Heart left ventricle (tissue), 16 donors: ENCODE data around the gene CCDC77. TPM values are rescaled to one million over a fixed set of nuclear protein-coding genes. Genes with fewer than 3 reads are reported as not detected.

Experiments used
- ATAC-seq, 4 donors: fragments of 200-7000 bp; cut with Tn5 transposase; one replicate each; pipeline ENCODE4 v1.9.1; 2020 to 2022; ENCODE audit warnings: moderate library complexity in 4 of 4, mild to moderate bottlenecking in 3 of 4, moderate number of reproducible peaks in 1 of 4
- DNase-seq, 5 donors: peaks; one replicate each; pipeline ENCODE4 v3.0.0-alpha.2; 2020
- H3K27ac ChIP-seq, 12 donors: fragments of 200-600 bp; sonication (generic) in 4 of 12; one replicate each; pipeline versions ENCODE4 v1.5.0 to v1.8.0; 2016 to 2022; ENCODE audit warnings: mild to moderate bottlenecking in 2 of 12
- H3K27me3 ChIP-seq, 9 donors: fragments of 200-600 bp; sonication (generic) in 2 of 9; one replicate each; pipeline versions ENCODE4 v1.5.1 to v1.8.0; 2016 to 2022; ENCODE audit warnings: mild to moderate bottlenecking in 3 of 9
- H3K36me3 ChIP-seq, 9 donors: fragments of 200-600 bp; sonication (generic) in 2 of 9; one replicate each; pipeline versions ENCODE4 v1.5.0 to v1.8.0; 2018 to 2022; ENCODE audit warnings: mild to moderate bottlenecking in 2 of 9
- H3K4me1 ChIP-seq, 12 donors: fragments of 200-600 bp; sonication (generic) in 4 of 12; one replicate each; pipeline versions ENCODE4 v1.5.0 to v1.8.0; 2016 to 2022; ENCODE audit warnings: mild to moderate bottlenecking in 3 of 12
- H3K4me3 ChIP-seq, 12 donors: fragments of 200-600 bp; sonication (generic) in 4 of 12; one replicate each; pipeline versions ENCODE4 v1.5.0 to v1.8.0; 2017 to 2022; ENCODE audit warnings: mild to moderate bottlenecking in 9 of 12, moderate library complexity in 4 of 12
- H3K9me3 ChIP-seq, 12 donors: fragments of 200-600 bp; sonication (generic) in 4 of 12; one replicate each; pipeline versions ENCODE4 v1.5.0 to v1.8.0; 2016 to 2022; ENCODE audit warnings: mild to moderate bottlenecking in 1 of 12
- POLR2A ChIP-seq, 2 donors: fragments of 450-650 bp; IDR thresholded peaks; one replicate each; pipeline ENCODE4 v1.6.1; 2017; ENCODE audit warnings: antibody characterized with exemption in 2 of 2, mild to moderate bottlenecking in 2 of 2, moderate library complexity in 2 of 2
- WGBS, 4 donors: extraction: QIAGEN DNeasy Blood & Tissue Kit in 2 of 4; methylation state at CpG; one replicate each; pipeline versions ENCODE4 v1.1.5 to v1.1.7; 2013 to 2018; 5-methylcytosine and 5-hydroxymethylcytosine counted together
- intact Hi-C, 10 donors: fragments of 100-400 bp; cut with DNase I; formaldehyde crosslinking; loops; one replicate each; pipeline versions ENCODE4 v1.11.1 to v1.14.2; 2022
- polyA plus RNA-seq, 2 donors: library from polyadenylated mRNA; stranded (reverse); fragments of 200-250 nt; gene quantifications; one replicate each; pipeline ENCODE4 v1.2.3, GENCODE V29; 2013
- total RNA-seq, 9 donors: library from RNA; depleted of rRNA in 2 of 9; stranded (reverse); fragments of >200 nt in 2 of 9; fragmentation: NEBNext Ultra II Directional in 3 of 9; extraction: Animal tissue kit (Norgen Biotek cat#: 25700) in 3 of 9; gene quantifications; one replicate each; pipeline versions ENCODE4 v1.1.0 to v1.2.4, GENCODE V29; 2016 to 2023
- TF ChIP-seq, protein P1 (sequence below), 12 donors: fragments of 200-600 bp; sonication (generic) in 4 of 12; IDR thresholded peaks; one replicate each; pipeline versions ENCODE4 v1.5.0 to v1.8.0; 2018 to 2022; ENCODE audit warnings: antibody characterized with exemption in 12 of 12, mild to moderate bottlenecking in 5 of 12
- donor health status: ischemic (EF 13 %, LVEDD 7.1; RV severe dilation, severe dysfunction).
- donor health status: healthy with polysubstance abuse.
- donor health status: DM: no; HTN: yes; CAD: no.
- donor health status: DM: no; HTN: no; CAD: no.
- donor health status: ischemic (EF 25% LVEDD 6.9; RV normal size, moderate dysfunction).
- donor health status: ischemic (EF 25% LVEDD 5.7; RV mildly dilated, moderate dysfunction).
- donor health status: healthy.
- donor health status: DM: yes; HTN: yes; CAD: no.
- donor health status: ischemic (EF 35%, LVEDD 5.7; RV mildly dilated, moderate dysfunction).
- donor health status: nonischemic (EF 11% LVEDD 7.7; RV severe dilation, severe dysfunction).
- donor health status: DM: yes; HTN: yes; CAD: no.
- donor health status: PGD.
- donor health status: ischemic (EF 29% LVEDD 5.4; RV normal size, mild dysfunction).
- donor health status: nonischemic (EF 23%, LVEDD 6.1; RV moderate dilation, normal function).

CCDC77 gene
- total and polyA plus RNA-seq, 11 donors = 1.3 to 4.6 (median 2.9) TPM

DNA sequence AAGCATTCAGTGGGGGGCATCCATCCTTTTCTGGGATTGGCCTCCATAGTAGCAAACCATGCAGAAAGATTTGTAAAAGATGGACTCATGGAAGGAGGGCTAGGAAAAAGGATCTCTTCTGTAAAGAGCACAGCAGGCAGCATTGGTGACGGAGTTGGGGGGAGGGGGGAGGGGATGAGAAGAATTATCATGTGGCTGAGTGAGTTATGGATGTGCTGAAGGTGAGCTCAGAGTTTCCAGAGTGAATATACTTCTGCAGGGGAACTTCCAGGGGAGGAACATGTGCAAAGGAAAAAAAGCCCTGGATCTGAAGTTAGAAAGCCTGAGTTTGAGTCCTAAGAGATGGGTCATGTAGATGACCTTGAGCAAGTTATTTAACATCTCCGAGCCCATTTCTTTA is 54.4 kb downstream of the CCDC77 start:
- Histone ChIP-seq H3K27ac (peak overlapping the region in 9 of 12 donors; percentile 1 to 91 (median 38)), H3K9me3 (no peaks in the 10 kb centered on the region), H3K4me3 (no peak overlapping the region), H3K36me3 (no peaks in the 10 kb centered on the region), H3K27me3 (peaks cover 0 to 32% (median 0%) of the 10 kb centered on the region in 9 donors), H3K4me1 (peaks cover 0 to 41% (median 9%) of the 10 kb centered on the region in 12 donors)
- TF ChIP-seq, protein P1, sequence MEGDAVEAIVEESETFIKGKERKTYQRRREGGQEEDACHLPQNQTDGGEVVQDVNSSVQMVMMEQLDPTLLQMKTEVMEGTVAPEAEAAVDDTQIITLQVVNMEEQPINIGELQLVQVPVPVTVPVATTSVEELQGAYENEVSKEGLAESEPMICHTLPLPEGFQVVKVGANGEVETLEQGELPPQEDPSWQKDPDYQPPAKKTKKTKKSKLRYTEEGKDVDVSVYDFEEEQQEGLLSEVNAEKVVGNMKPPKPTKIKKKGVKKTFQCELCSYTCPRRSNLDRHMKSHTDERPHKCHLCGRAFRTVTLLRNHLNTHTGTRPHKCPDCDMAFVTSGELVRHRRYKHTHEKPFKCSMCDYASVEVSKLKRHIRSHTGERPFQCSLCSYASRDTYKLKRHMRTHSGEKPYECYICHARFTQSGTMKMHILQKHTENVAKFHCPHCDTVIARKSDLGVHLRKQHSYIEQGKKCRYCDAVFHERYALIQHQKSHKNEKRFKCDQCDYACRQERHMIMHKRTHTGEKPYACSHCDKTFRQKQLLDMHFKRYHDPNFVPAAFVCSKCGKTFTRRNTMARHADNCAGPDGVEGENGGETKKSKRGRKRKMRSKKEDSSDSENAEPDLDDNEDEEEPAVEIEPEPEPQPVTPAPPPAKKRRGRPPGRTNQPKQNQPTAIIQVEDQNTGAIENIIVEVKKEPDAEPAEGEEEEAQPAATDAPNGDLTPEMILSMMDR (IDR thresholded peaks at IDR 0.05) = no peak
- DNase-seq (no peak), ATAC-seq (no peak)
- 22 to 27% (median 24%) methylated on average over 2 of the region's 2 CpGs for WGBS, 4 donors
- intact Hi-C loops = loop anchor here in 5 of 10 donors (2.0 to 10.0 kb wide), 4 partner anchors 46 to 91 kb away; no protein-coding TSS in a partner anchor

DNA sequence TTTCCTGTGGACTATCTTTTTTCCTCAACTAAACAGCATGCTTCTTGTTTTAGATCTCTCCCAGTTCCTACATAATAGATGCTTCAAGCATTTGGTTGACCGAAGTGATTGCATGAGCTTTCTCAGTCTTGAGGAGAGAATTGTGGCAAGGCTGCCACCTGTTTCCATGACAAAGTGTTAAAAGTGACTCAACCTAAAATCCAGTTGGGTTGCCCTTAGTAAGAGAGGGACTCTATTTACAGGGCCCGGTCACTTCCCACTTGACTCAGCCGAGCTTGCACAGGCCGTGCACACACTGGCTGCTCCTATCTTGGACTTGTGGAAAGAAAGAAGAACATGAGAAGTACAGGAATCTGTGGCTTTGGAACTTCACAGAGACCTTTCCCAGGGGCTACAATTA is 56.2 kb downstream of the CCDC77 start:
- Histone ChIP-seq H3K36me3 (no peaks in the 10 kb centered on the region), H3K27ac (no peak overlapping the region), H3K27me3 (peaks cover 0 to 49% (median 0%) of the 10 kb centered on the region in 9 donors), H3K4me1 (peaks cover 0 to 58% (median 14%) of the 10 kb centered on the region in 12 donors), H3K4me3 (no peak overlapping the region), H3K9me3 (no peaks in the 10 kb centered on the region)
- TF ChIP-seq, protein P1 (IDR thresholded peaks at IDR 0.05) = no peak
- TF ChIP-seq POLR2A (IDR thresholded peaks at IDR 0.05) = no peak
- 87 to 93% (median 89%) methylated on average over 4 of the region's 4 CpGs for WGBS, 4 donors
- ATAC-seq = no peak
- intact Hi-C loops = loop anchor here in 2 of 10 donors (5.0 to 10.0 kb wide), 2 partner anchors 45 to 47 kb away; no protein-coding TSS in a partner anchor
- DNase-seq = no peak

DNA sequence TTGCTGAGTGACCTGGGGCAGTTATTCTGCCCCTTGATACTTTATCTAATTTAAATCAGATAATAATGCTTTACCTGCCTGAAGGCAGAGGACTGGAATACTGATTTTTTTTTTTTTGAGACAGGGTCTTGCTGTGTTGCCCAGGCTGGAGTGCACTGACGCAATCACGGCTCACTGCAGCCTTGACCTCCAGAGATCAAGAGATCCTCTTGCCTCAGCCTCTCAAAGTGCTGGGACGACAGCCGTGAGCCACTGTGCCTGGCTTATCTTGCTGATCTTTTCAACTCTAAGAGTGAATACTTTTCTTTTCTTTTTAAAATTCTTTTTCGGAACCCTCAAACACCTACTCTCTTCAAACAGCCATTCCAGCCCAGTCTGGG is 57.6 kb downstream of the CCDC77 start:
- H3K4me3 ChIP-seq = peak overlapping the region in 7 of 12 donors; percentile 62 to 79 (median 67)
- peak overlapping the region in 7 of 12 donors; percentile 20 to 86 (median 55) for H3K27ac ChIP-seq
- ATAC-seq (no peak), DNase-seq (no peak)
- H3K9me3 ChIP-seq = no peaks in the 10 kb centered on the region
- H3K36me3 ChIP-seq = no peaks in the 10 kb centered on the region
- intact Hi-C loops = loop anchor here in 2 of 10 donors (5.0 to 10.0 kb wide), 2 partner anchors 43 to 46 kb away; no protein-coding TSS in a partner anchor
- H3K4me1 ChIP-seq = peaks cover 0 to 60% (median 14%) of the 10 kb centered on the region in 12 donors
- TF ChIP-seq, protein P1 (IDR thresholded peaks at IDR 0.05) = no peak
- TF ChIP-seq POLR2A (IDR thresholded peaks at IDR 0.05) = no peak
- peaks cover 0 to 59% (median 0%) of the 10 kb centered on the region in 9 donors for H3K27me3 ChIP-seq
- WGBS, 4 donors = 70 to 80% (median 79%) methylated on average over 5 of the region's 5 CpGs

DNA sequence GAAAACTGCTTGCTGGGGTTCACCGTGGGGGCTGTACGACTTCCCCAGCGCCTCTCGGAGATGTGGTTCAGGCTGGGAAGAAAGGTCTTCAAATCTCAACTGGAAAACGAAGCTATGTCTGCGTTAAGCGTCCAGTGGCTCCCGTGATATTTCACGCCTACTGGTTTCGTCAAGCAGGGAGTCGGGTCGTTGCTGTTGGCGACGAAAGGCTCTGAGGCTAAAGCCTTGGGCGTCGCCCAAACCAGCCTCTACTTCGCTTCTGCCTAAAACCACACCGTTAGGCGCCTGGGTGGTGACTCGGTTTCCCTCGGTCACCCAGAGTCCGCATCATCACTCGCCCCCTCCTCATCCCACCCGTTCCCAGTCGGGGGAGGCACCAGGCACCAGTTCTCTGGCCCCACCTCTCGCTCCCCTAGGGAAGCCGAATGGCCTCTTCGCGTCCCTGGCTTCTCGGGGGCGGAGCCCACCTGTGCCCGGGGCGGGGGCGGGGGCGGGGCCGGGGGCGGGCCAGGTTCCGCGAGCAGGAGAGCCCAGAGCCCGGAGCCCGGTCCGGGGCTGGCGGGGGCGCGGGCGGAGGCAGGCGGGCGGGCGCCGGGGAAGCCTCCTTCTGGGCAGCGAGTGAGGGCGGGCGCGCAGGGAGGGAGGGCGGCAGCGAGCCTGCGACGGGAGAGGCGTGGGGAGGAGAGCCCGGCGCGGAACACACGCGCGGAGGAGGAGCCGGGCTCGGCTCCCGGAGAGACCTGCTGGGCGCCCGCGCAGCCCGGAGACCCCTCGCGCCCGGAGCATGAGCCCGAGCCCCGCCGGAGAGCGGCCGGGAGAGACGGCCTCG is 58.2 kb downstream of the CCDC77 start, which contains the start of gene B4GALNT3:
Gene B4GALNT3, plus strand, starts transcription at position 510 of the 829 bp plus-strand sequence. CDS start 438 bp downstream, outside the sequence.
- 4 to 8% (median 5%) methylated on average over 50 to 82 of the region's 82 CpGs for WGBS, 4 donors
- intact Hi-C loops = loop anchor here in 3 of 10 donors (5.0 to 10.0 kb wide), 2 partner anchors 43 to 45 kb away; no protein-coding TSS in a partner anchor
- Histone ChIP-seq H3K27me3 (peaks cover 0 to 62% (median 0%) of the 10 kb centered on the region in 9 donors), H3K4me1 (peaks cover 0 to 60% (median 14%) of the 10 kb centered on the region in 12 donors), H3K36me3 (no peaks in the 10 kb centered on the region), H3K9me3 (no peaks in the 10 kb centered on the region), H3K4me3 (peak within 1 kb of the TSS; percentile 53 to 79 (median 64)), H3K27ac (peak within 1 kb of the TSS; percentile 18 to 86 (median 76))
- TF ChIP-seq, protein P1 (IDR thresholded peaks at IDR 0.05) = no peak
- TF ChIP-seq POLR2A (IDR thresholded peaks at IDR 0.05) = peak in 1 of 2 donors; percentile 69
- DNase-seq (peak; percentile 50 to 77 (median 65)), ATAC-seq (peak; percentile 21 to 80 (median 67))
